HepG2 (cell line): ENCODE results near the gene PCNX1. TPM values are rescaled to one million over a fixed set of nuclear protein-coding genes. Genes with fewer than 3 reads are reported as not detected.

ENCODE experiments used
- ADNP ChIP-seq: sonication (generic); formaldehyde crosslinking; IDR thresholded peaks from 2 replicates; pipeline ENCODE4 v1.4.0; 2020; ENCODE audit warnings: missing genetic modification reagents
- ELF1 ChIP-seq: sonication (generic); formaldehyde crosslinking; IDR thresholded peaks from 2 replicates; pipeline ENCODE4 v1.4.0; 2020; ENCODE audit warnings: missing genetic modification reagents
- EP300 ChIP-seq, 3 experiments: sonication (generic) in 1 of 3; formaldehyde crosslinking in 1 of 3; IDR thresholded peaks; 2 replicates each; pipeline versions ENCODE4 v1.5.1 to v1.6.1; 2011 to 2020; ENCODE audit warnings: low read depth in 2 of 3, low read length in 2 of 3, borderline replicate concordance in 1 of 3, improper control_type of control experiment in 1 of 3, mild to moderate bottlenecking in 1 of 3, missing genetic modification reagents in 1 of 3, moderate library complexity in 1 of 3
- FOSL2 ChIP-seq: sonication (generic); formaldehyde crosslinking; IDR thresholded peaks from 2 replicates; pipeline ENCODE4 v1.4.0; 2020; ENCODE audit warnings: missing genetic modification reagents
- FOXA3 ChIP-seq: IDR thresholded peaks from 2 replicates; pipeline ENCODE4 v1.6.1; 2016; ENCODE audit warnings: missing genetic modification reagents, missing compliant biosample characterization
- FOXP1 ChIP-seq, 2 experiments: fragments of 450-650 bp in 1 of 2; IDR thresholded peaks; 2 replicates each; pipeline ENCODE4 v1.6.1; 2017 to 2018; ENCODE audit warnings: antibody characterized with exemption in 1 of 2
- HMG20A ChIP-seq: IDR thresholded peaks from 2 replicates; pipeline ENCODE4 v1.6.1; 2016; ENCODE audit warnings: borderline replicate concordance
- JUND ChIP-seq: sonication (generic); formaldehyde crosslinking; IDR thresholded peaks from 2 replicates; pipeline ENCODE4 v1.8.0; 2022; ENCODE audit warnings: mild to moderate bottlenecking, missing genetic modification reagents
- MAX ChIP-seq: IDR thresholded peaks from 2 replicates; pipeline ENCODE4 v1.6.1; 2012; ENCODE audit warnings: inconsistent platforms
- PHF8 ChIP-seq: sonication (generic); formaldehyde crosslinking; IDR thresholded peaks from 2 replicates; pipeline ENCODE4 v1.5.0; 2020; ENCODE audit warnings: missing genetic modification reagents
- SOX6 ChIP-seq, 2 experiments: fragments of 450-650 bp in 1 of 2; sonication (generic) in 1 of 2; formaldehyde crosslinking in 1 of 2; IDR thresholded peaks; 2 replicates each; pipeline versions ENCODE4 v1.4.0 to v1.6.1; 2017 to 2020; ENCODE audit warnings: antibody characterized with exemption in 1 of 2, mild to moderate bottlenecking in 1 of 2, missing genetic modification reagents in 1 of 2
- TEAD3 ChIP-seq: optimal IDR thresholded peaks from 2 replicates; pipeline ENCODE3; 2016; ENCODE audit warnings: borderline replicate concordance
- ZBTB10 ChIP-seq: sonication (generic); formaldehyde crosslinking; IDR thresholded peaks from 2 replicates; pipeline ENCODE4 v1.4.0; 2020; ENCODE audit warnings: missing genetic modification reagents, borderline replicate concordance
- ZNF12 ChIP-seq: sonication (generic); formaldehyde crosslinking; IDR thresholded peaks from 2 replicates; pipeline ENCODE4 v1.5.0; 2020; ENCODE audit warnings: missing genetic modification reagents
- ZNF124 ChIP-seq: sonication (generic); formaldehyde crosslinking; IDR thresholded peaks from 2 replicates; pipeline ENCODE4 v1.4.0; 2020; ENCODE audit warnings: missing genetic modification reagents
- ZNF441 ChIP-seq: sonication (generic); formaldehyde crosslinking; IDR thresholded peaks from 2 replicates; pipeline ENCODE4 v1.7.0; 2021; ENCODE audit warnings: missing genetic modification reagents, borderline replicate concordance
- polyA plus RNA-seq, 8 experiments: library from polyadenylated mRNA; depleted of rRNA in 3 of 8; stranded (reverse) in 7 of 8; unstranded in 1 of 8; fragments of >200 nt; fragmentation: Illumina TruSeq in 4 of 8; extraction: Trizol in 4 of 8; gene quantifications; 2 replicates each; pipeline versions ENCODE4 v1.2.1 to v1.2.3, GENCODE V29; 2011 to 2016; ENCODE audit warnings: low read depth in 4 of 8, missing spikeins in 1 of 8, mixed read lengths in 1 of 8; ENCODE audit not compliant: insufficient read depth in 1 of 8
- total RNA-seq, 5 experiments: library from RNA; depleted of rRNA; stranded (reverse); fragments of >200 nt; fragmentation: Illumina TruSeq; extraction: Trizol; gene quantifications; 2 replicates each; pipeline ENCODE4 v1.2.3, GENCODE V29; 2016; ENCODE audit warnings: low read depth in 1 of 5
- TF ChIP-seq, protein P1 (sequence below): IDR thresholded peaks from 2 replicates; pipeline ENCODE4 v1.4.0; 2020; ENCODE audit warnings: mild to moderate bottlenecking, missing genetic modification reagents
- TF ChIP-seq, protein P2 (sequence below): sonication (generic); formaldehyde crosslinking; IDR thresholded peaks from 2 replicates; pipeline ENCODE4 v1.4.0; 2020; ENCODE audit warnings: missing genetic modification reagents
- TF ChIP-seq, protein P3 (sequence below): sonication (generic); formaldehyde crosslinking; IDR thresholded peaks from 2 replicates; pipeline ENCODE4 v1.4.0; 2020; ENCODE audit warnings: missing genetic modification reagents, borderline replicate concordance

PCNX1 gene
- total and polyA plus RNA-seq, 2 of the 13 experiments (the other 11 are each of a cell fraction or from before 2014, with no cell fraction given): 24.9 to 30.3 TPM

DNA sequence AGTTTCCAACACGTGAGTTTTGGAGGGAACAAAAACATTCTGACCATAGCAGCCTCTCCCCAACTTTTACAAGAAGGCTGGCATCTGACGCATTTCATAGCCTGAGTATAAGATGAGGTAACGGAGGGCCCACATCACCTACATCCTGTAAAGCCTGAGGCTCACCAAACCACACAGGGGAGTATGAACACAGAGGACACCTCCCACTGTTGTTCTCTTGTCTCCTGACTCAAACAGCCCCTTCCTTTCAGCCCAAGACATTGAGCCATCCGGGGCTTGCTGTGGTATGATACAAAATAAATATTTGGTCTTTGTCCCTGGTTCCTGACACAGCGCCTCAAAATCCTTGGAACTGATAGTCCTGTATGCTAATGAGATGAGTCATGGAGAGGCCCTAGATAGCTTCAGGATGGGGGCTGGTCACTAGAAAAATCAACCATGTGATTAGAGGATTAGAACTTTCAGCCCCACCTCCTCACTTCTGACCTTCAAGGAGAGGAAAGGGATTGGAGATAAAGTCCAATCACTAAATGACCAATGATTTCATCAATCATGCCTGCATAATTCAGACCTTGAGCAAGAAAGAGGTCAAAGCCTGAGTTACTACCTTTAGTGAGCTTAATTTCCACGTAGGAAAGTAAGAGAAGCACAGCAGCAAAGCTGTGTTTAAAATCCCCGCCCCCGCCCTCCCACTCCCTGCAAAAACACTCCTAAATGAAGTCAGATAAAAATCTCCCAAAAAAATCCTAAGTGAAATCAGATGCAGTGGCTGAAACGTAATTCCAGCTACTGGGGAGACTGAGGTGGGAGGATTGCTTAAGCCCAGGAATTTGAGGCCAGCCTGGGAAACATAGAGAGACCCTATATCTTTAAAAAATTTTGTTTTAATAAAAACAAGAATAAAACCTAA, 236.4 kb downstream of the PCNX1 start (continued):
- TF ChIP-seq ADNP (CRISPR knock-in tag) (no peak), FOXP1 (IDR thresholded peaks at IDR 0.05) (no peak), FOXP1 (CRISPR knock-in tag; IDR thresholded peaks at IDR 0.05) (peak; percentile 17), FOXA3 (CRISPR knock-in tag) (peak; percentile 64), ZNF12 (CRISPR knock-in tag) (0 out of 2 replicates have a peak, but pooled peaks have one; percentile 12), SOX6 (IDR thresholded peaks at IDR 0.05) (no peak), SOX6 (CRISPR knock-in tag; IDR thresholded peaks at IDR 0.05) (peak; percentile 73), MAX (no peak), ZNF441 (CRISPR knock-in tag) (no peak), ZBTB10 (CRISPR knock-in tag) (peak; percentile 49; the same call in 1 of the 2 replicates), EP300 (IDR thresholded peaks at IDR 0.05; ENCODE audit: low read depth in 2 of 2, low read length in 2 of 2) (peak in 1 of 2 experiments; percentile 47; a peak in 2 of 4 replicates), EP300 (CRISPR knock-in tag; IDR thresholded peaks at IDR 0.05; ENCODE audit: borderline replicate concordance) (peak; percentile 54; the same call in 1 of the 2 replicates), PHF8 (CRISPR knock-in tag) (no peak), HMG20A (CRISPR knock-in tag) (peak; percentile 59; the same call in 1 of the 2 replicates), TEAD3 (peak; percentile 47), JUND (CRISPR knock-in tag) (peak; percentile 58), FOSL2 (CRISPR knock-in tag) (peak; percentile 96), ELF1 (CRISPR knock-in tag) (no peak), ZNF124 (CRISPR knock-in tag) (no peak)
- TF ChIP-seq, protein P1, sequence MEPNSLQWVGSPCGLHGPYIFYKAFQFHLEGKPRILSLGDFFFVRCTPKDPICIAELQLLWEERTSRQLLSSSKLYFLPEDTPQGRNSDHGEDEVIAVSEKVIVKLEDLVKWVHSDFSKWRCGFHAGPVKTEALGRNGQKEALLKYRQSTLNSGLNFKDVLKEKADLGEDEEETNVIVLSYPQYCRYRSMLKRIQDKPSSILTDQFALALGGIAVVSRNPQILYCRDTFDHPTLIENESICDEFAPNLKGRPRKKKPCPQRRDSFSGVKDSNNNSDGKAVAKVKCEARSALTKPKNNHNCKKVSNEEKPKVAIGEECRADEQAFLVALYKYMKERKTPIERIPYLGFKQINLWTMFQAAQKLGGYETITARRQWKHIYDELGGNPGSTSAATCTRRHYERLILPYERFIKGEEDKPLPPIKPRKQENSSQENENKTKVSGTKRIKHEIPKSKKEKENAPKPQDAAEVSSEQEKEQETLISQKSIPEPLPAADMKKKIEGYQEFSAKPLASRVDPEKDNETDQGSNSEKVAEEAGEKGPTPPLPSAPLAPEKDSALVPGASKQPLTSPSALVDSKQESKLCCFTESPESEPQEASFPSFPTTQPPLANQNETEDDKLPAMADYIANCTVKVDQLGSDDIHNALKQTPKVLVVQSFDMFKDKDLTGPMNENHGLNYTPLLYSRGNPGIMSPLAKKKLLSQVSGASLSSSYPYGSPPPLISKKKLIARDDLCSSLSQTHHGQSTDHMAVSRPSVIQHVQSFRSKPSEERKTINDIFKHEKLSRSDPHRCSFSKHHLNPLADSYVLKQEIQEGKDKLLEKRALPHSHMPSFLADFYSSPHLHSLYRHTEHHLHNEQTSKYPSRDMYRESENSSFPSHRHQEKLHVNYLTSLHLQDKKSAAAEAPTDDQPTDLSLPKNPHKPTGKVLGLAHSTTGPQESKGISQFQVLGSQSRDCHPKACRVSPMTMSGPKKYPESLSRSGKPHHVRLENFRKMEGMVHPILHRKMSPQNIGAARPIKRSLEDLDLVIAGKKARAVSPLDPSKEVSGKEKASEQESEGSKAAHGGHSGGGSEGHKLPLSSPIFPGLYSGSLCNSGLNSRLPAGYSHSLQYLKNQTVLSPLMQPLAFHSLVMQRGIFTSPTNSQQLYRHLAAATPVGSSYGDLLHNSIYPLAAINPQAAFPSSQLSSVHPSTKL: peak; percentile 67; the same call in 1 of the 2 replicates
- TF ChIP-seq, protein P2, sequence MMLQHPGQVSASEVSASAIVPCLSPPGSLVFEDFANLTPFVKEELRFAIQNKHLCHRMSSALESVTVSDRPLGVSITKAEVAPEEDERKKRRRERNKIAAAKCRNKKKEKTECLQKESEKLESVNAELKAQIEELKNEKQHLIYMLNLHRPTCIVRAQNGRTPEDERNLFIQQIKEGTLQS (CRISPR knock-in tag): peak; percentile 72
- TF ChIP-seq, protein P3, sequence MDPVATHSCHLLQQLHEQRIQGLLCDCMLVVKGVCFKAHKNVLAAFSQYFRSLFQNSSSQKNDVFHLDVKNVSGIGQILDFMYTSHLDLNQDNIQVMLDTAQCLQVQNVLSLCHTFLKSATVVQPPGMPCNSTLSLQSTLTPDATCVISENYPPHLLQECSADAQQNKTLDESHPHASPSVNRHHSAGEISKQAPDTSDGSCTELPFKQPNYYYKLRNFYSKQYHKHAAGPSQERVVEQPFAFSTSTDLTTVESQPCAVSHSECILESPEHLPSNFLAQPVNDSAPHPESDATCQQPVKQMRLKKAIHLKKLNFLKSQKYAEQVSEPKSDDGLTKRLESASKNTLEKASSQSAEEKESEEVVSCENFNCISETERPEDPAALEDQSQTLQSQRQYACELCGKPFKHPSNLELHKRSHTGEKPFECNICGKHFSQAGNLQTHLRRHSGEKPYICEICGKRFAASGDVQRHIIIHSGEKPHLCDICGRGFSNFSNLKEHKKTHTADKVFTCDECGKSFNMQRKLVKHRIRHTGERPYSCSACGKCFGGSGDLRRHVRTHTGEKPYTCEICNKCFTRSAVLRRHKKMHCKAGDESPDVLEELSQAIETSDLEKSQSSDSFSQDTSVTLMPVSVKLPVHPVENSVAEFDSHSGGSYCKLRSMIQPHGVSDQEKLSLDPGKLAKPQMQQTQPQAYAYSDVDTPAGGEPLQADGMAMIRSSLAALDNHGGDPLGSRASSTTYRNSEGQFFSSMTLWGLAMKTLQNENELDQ (CRISPR knock-in tag): no peak
